Activated T-helper 2 cell treated with anti-CD3 and anti-CD28 coated beads, Interferon-gamma antibody, Interleukin-2, Interleukin-4, amounts not matched to agents 10 μg/mL and 5 μg/mL and 100 μg/mL, durations not matched to agents 14 hours and 24 hours and 36 hours (primary cell): ENCODE results near the gene WDR59. TPM values are rescaled to one million over a fixed set of nuclear protein-coding genes. Genes with fewer than 3 reads are reported as not detected.

Experiments used
- total RNA-seq: library from RNA; stranded (reverse); gene quantifications from 2 replicates; pipeline ENCODE4 v1.2.3, GENCODE V29; 2022

WDR59 gene
- total RNA-seq, 1 donor from 2014 or later, result 83.9 TPM

Other genes with a start within 250 kb of the WDR59 start
- not detected in 2 replicates for gene FA2H, start 210.3 kb downstream of the WDR59 start, total RNA-seq
- gene ZNRF1, start 13.9 kb upstream of the WDR59 start, total RNA-seq, result 34.8 and 36.6 TPM in 2 replicates
- 0.41 TPM in 1 of 2 replicates, not detected in the other for gene LDHD, start 131.7 kb upstream of the WDR59 start, total RNA-seq
- 11.2 and 14.0 TPM in 2 replicates for gene ZFP1, start 163.4 kb upstream of the WDR59 start, total RNA-seq
- not detected in 2 replicates for gene CTRB2, start 222.0 kb upstream of the WDR59 start, total RNA-seq
- gene CTRB1, start 233.9 kb upstream of the WDR59 start, total RNA-seq, result not detected in 2 replicates